ENCODE results near the gene SERINC5. TPM values are rescaled to one million over a fixed set of nuclear protein-coding genes. Genes with fewer than 3 reads are reported as not detected.
"Not testable (repeated sequence)": the region's sequence is repeated elsewhere in the genome, so short reads cannot be mapped to it uniquely, and the experiment has no call there.

The SERINC5 gene
- total RNA-seq, 1 experiment from 2014 or later = 3.0 TPM

DNA sequence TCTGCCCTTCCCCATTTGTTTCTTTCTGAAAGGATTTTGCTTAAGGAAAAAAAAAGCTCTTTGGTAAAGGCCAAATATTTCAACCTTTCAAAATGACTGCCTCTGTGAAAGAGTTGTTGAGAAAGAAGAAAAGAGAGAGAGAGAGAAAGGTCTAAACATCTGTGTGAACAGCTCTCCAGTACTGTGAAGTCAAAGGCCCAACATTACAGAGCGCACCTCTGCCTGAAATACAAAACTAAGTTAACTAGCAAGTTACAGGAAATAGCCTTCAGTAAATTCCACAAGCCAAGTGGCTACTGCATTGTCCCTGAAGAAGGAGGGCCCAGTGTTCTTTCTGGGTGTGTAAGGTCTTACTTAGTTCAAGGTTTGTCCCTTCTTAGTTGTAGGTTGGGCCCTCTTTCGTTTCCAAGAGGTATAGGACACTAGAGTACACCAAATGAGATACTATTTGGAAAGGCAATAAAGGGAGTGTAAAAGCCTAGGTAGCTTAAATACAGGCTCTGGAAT, 116.3 kb downstream of the SERINC5 start:
- DNase-seq (ENCODE audit: low read depth) = no peak

GRCh38 chr5:80138486-80138885, 117.4 kb downstream of the SERINC5 start:
- DNase-seq (ENCODE audit: low read depth) = no peak

DNA sequence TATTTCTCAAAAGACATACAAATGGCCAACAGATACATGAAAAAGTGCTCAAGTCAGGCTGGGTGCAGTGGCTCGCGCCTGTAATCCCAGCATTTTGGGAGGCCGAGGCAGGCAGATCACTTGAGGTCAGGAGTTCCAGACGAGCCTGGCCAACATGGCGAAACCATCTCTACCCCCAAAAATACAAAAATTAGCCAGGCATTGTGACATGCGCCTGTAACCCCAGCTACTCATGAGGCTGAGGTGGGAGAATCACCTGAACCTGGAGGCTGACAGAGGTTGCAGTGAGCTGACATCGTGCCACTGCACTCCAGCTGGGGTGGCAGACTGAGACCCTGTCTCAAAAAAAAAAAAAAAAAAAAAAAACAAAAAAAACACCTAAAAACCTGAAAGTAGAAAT, 119.0 kb downstream of the SERINC5 start:
- DNase-seq (ENCODE audit: low read depth) = not testable (repeated sequence)

- no peak for DNase-seq (ENCODE audit: low read depth)
Observed at GRCh38 chr5:80134876-80135275, 121.0 kb downstream of the SERINC5 start.

- no peak for DNase-seq (ENCODE audit: low read depth)
Observed at GRCh38 chr5:80129146-80129545, 126.7 kb downstream of the SERINC5 start.

GRCh38 chr5:80128141-80128540, 127.7 kb downstream of the SERINC5 start:
- peak; percentile 81 for DNase-seq (ENCODE audit: low read depth)

DNA sequence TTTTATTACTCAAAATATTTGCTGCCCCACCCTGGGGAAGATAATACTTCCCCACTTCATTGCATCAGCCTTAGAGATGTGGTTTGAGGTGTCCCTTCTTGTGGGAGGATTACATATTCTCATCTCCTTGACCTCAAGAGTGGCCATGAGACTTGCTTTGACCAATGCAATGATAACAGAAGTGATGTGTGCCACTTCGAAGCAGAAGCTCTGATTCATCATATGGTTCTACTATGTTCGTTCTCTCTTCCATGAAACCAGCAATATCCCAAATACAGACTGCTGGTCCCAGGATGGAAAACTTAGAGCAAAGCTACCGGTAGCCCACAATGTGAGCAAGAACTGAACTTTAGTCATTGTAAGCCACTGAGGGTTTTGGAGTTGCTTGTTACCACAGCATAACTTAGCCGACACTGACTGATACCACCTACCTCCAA, 128.7 kb downstream of the SERINC5 start:
- DNase-seq (ENCODE audit: low read depth) = peak; percentile 28

GRCh38 chr5:80125962-80126480, 129.8 kb downstream of the SERINC5 start:
- DNase-seq (ENCODE audit: low read depth) = peak; percentile 82

- no peak for DNase-seq (ENCODE audit: low read depth)
Observed at GRCh38 chr5:80125022-80125961, 130.6 kb downstream of the SERINC5 start.

- DNase-seq (ENCODE audit: low read depth) = no peak
Observed at GRCh38 chr5:80124121-80124918, 131.5 kb downstream of the SERINC5 start.

- DNase-seq (ENCODE audit: low read depth) = no peak
Observed at GRCh38 chr5:80122579-80122978, 133.3 kb downstream of the SERINC5 start.

GRCh38 chr5:80119372-80119771, 136.5 kb downstream of the SERINC5 start:
- no peak for DNase-seq (ENCODE audit: low read depth)

GRCh38 chr5:80117446-80117845, 138.4 kb downstream of the SERINC5 start:
- DNase-seq (ENCODE audit: low read depth) = peak; percentile 17

DNA sequence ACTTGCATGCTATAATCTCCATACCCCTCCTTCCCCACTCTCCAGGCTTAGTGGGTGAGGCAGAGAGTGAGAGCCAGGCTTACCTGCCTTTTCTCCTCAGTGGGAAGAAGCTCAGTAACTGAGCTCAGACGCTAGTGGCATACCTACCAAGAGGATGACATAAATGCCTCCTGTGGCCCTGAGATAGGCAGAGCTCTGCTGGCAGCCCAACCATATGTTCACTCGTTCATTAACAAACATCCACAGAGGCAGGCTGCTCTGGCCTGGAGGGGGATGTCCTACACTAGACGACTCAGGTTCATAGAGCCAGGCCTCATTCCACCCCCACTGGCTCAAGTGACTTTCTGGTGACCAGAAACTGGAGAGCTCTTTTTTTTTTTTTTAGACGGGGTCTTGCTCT, 139.4 kb downstream of the SERINC5 start:
- no peak for DNase-seq (ENCODE audit: low read depth)

GRCh38 chr5:80116000-80116399, 139.8 kb downstream of the SERINC5 start:
- no peak for DNase-seq (ENCODE audit: low read depth)

DNA sequence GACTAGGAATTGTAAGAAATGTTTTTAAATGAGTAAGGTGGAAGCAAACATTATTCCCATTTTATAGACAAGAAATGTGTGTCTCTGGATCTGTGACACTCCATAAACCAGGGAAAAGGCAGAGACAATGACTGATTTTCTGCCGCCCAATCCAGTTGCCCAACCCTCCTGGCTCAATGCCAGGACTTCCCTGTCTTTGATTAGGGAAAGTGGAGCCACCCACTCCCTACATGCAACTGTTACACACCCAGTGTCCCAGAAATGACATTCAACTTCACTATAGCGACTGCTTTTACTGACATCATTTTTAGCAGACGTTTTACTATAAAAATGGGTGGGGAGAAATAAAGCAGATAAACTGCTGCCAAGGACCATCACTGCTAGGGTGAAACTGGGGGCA, 141.0 kb downstream of the SERINC5 start:
- no peak for DNase-seq (ENCODE audit: low read depth)

GRCh38 chr5:80111376-80111990, 144.4 kb downstream of the SERINC5 start:
- not testable (repeated sequence) for DNase-seq (ENCODE audit: low read depth)

DNA sequence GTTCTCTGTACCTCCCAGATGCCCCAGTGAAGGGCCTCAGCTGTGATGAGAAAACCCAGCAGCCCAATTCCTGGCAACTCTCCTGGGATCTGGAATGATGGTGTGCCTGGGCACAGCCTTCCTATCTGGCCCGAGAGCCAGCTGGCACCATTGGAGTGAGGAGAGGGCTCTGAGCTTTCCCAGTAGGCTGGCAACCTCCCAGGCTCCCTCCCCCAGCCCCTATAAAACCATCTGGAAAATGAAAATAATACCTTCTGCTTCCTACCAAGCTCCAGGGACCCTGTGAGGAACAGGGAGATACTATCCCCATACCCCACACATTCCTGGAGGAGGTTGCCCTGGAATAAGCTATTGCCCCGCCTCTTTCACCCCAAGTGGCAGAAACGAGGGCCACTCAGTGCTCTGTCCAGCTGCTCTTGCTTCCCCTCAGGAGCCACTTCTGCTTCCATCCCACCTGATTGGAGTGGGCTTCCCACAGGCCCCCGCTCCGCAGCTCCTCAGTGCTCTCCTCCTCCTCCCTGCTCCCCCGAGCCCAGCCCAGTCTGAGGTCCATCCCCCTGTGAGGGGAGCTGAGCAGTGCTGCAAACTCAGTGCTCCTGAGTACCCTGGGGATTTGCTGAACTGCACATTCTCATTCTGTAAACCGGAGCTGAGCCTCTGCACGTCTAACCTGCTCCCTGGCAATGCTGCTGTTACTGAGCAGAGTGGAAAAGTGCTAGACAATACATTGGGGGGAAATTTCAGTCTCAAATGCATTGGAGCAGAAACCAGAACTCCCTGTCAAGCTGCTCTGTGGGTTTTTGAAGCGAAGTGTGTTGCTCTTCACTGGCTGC, 146.0 kb downstream of the SERINC5 start:
- DNase-seq (ENCODE audit: low read depth) = no peak

DNA sequence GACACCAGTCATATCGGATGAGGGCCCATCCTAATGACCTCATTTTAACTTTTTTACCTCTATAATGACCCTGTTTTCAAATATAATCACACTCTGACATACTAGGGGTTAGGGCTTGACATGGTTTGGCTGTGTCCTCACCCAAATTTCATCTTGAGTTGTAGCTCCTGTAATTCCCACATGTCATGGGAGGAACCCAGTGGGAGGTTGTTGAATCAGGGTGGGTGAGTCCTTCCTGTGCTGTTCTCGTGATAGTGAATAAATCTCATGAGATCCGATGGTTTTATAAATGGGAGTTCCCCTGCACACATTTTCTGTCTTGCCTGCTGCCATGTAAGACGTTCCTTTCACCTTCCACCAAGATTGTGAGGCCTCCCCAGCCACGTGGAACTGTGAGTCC, 148.9 kb downstream of the SERINC5 start:
- DNase-seq (ENCODE audit: low read depth) = no peak

- DNase-seq (ENCODE audit: low read depth) = no peak
Observed at GRCh38 chr5:80105698-80106439, 150.0 kb downstream of the SERINC5 start.

Data from RPMI7951 (cell line).